HL-60/S4 (cell line): Measurements from ENCODE around the gene RALGAPA2.
"Not testable (repeated sequence)": the region's sequence is repeated elsewhere in the genome, so short reads cannot be mapped to it uniquely, and the experiment has no call there.

Source experiments
- in situ Hi-C: fragments of 300-500 bp; cut with MboI; formaldehyde crosslinking; loops from 2 replicates; pipeline ENCODE4 v1.14.3; 2022; ENCODE audit warnings: low sequenced_read_pairs

Gene RALGAPA2

DNA sequence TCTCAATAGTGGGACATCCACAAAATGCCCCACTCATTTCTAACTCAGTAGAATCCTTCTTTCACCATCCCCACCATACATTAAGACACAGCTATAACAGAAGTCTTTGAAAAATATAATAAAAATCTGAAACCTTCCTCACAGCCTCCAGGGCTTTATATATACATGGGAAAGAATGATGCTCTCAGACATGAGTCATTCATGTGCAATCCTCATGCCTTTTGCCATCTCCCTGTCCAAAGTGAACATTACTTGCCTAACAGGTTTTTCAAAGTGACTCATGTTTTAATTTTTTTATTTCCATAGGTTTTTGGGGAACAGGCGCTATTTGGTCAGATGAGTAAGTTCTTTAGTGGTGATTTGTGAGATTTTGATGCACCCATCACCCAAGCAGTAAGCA lies 162.7 kb downstream of the RALGAPA2 start:
- in situ Hi-C loops, result loop anchor here (25.0 kb wide), 2 partner anchors 187 to 462 kb away; partner anchors contain the start of gene INSM1

DNA sequence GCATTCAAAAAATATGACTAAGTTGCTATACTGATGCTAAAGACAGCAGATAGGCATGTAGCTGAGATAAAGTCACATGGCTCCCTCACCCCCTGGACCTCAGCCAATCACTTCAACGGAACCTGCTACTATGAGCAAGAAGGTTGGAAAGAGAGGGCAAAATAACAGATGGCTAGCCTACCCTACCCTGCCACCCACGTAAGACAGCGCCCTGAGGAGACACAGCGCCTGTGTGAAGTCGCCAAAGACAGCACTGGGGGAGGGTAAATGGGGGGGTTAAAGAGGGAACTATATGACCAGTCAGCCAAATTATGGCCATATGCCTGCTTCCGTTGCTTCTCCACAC lies 163.2 kb downstream of the RALGAPA2 start:
- in situ Hi-C loops, result no loop called here

DNA sequence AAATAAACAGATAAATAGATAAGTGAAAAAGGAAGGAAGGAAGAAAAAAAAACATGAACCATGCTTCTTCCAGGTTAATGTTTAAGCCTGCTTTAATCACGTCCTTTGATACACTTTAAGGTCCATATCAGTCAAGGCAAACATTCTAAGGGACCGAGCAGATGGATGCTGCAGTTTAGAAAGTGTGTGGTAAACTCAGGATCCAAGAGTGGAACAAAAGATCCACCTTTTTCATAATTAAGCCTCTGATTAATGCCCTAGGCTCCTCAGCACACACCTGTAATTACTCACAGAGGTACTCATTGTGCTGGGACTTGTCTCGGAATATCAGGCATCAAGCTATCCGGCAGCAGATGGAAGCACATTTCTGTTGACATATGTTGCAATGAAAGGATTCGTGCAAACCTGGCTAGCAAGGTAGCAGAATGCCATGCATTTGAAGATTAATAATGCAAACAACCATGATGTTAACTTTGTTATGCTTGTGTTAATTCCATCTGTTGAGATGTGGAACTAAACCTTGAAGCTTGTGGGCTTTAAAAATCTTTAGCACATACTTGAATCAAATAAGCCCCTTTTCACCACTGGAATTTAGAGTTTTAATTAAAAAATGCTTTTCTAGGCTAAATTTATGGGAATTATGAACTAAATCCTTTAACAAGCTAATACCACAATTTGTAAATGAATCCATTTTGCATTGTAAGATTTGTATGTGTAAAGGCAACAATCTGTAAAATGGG lies 163.7 kb downstream of the RALGAPA2 start:
- in situ Hi-C loops, result no loop called here

DNA sequence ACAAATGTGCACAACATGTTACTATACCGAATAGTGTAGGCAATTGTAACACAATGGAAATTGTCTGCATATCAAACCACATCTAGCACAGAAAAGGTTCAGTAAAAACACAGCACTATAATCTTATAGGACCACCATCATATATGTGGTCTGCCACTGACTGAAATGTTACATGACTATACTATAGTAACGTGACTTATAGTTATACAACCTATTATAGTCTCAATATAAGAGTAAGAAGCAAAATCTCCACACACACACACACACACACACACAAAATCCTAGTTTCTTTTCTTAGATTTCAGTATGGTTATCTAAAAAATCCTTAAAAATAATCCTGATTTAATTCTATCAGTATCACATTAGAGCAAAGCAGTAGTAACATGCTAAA lies 164.6 kb downstream of the RALGAPA2 start:
- in situ Hi-C loops, result no loop called here

DNA sequence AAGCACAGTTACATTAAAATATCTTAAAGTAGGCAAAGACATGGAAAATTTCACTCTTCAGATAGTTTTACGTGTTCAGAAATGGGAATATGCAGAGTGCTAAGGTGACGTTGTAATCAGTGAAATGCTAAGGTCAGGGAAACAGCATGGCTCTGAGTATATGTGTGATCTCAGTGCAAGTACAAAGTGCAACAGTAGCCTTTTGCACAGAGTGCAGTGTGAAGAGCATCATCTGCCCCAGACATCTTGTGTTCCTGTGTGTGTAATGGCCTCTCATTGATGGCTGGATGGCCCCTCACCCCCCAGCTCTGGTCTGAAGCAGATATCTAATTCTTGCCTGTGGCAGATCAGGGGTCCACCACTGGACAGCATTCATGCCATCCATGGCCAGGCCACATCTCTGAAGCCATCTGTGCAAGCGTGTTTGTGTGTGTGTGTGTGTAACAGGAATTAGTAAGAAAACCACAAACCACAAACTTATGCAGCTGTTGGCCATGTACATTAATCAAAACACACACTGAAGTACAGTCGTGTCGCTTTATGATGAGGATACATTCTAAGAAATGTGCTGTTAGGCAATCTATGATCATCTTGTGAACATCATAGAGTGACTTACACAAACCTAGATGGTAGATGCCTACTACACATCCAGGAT lies 165.1 kb downstream of the RALGAPA2 start:
- in situ Hi-C loops, result no loop called here

- in situ Hi-C loops, result no loop called here
Observed at GRCh38 chr20:20546402-20546801, 166.0 kb downstream of the RALGAPA2 start.

DNA sequence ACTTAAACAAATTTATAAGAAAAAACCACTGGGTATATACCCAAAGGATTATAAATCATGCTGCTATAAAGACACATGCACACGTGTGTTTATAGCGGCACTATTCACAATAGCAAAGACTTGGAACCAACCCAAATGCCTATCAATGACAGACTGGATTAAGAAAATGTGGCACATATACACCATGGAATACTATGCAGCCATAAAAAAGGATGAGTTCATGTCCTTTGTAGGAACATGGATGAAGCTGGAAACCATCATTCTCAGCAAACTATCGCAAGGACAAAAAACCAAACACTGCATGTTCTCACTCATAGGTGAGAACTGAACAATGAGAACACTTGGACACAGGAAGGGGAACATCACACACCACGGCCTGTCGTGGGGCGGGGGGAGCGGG lies 169.1 kb downstream of the RALGAPA2 start:
- in situ Hi-C loops, result not testable (repeated sequence)

DNA sequence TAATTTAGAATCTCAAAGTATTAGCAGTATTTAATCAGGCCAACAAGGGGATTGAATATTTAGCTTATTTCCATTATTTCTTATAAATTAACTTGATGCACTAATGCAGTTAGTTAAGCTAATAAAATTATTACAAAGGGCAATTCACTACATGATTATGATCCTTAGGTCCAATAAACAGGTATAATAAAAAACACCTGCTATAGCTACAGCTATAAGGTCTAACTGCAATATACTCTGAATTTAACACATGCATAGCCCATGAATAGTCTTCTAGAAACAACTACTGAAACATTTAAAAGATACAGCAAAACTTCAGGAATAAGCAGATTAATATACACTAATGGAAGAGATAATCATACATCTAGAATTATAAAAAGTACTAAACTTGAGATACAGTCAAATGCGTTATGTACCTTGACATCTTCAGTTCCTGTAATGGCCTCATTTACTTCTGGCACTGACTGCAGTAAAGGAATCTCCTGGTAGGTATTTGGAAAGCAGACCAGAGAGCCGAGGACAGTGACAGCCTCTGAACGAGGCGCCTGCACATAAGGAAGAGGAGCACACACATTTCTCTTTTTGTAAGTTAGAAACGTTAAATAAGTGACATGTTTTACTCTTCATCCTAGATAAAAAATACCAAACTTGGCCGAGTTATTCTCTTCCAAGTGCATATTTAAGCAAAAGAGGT lies 176.1 kb downstream of the RALGAPA2 start:
- in situ Hi-C loops, result no loop called here

DNA sequence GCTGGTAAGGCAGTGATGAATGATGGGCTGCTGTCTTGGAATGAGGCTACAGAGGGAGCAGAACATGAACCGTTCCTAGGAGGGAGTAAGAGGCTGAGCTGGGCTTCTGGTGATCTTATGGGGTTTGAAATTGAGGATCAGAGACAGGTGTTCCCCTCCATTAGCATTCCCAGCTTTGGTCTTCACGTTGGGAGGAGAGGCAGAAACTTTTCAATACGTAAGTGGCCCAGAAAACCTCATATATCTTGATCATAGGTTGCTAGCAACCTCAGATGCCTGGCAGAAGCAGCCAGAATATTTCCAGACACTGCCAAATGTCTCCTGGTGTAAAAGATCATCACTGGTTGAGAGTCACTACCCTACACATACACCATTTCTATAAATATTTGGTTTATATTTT lies 177.4 kb downstream of the RALGAPA2 start:
- in situ Hi-C loops, result no loop called here

- in situ Hi-C loops, result no loop called here
Observed at GRCh38 chr20:20531283-20531682, 181.2 kb downstream of the RALGAPA2 start.

DNA sequence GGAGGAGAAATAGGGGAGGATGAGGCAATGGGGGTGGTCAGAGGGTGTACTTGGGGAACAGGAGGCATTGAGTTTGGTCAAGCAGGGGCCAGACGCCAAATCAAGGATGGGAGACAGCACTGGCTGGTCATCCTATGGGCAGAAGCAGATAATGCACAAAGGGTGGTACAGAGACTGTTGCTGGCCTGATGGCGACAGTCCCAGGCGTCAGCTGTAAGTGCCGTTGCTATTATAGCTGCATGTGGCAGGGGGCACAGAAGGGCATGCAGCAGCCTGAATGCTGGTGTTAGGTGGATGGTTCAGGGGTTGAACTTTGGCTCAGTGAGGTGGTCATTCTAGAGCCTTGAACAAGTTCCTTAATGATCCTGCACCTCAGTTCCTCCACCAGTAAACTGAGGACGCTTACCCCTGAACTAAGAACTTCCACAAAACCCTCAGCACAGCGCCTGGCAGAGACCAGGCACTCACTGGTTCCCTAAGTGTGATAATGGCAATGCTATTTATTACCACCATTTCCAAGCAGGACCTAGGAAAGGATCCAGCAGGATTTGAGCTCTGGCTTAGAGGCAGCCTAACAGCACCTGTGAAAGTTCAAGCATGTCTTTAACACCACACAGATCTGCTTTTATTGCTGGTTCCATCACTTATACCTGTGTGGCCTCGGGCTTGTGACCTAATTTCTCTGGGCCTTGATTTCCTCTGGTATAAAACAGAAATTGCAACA lies 181.9 kb downstream of the RALGAPA2 start:
- in situ Hi-C loops, result no loop called here

- in situ Hi-C loops, result no loop called here
Observed at GRCh38 chr20:20529597-20529996, 182.8 kb downstream of the RALGAPA2 start.

- in situ Hi-C loops, result no loop called here
Observed at GRCh38 chr20:20528861-20529260, 183.6 kb downstream of the RALGAPA2 start.

DNA sequence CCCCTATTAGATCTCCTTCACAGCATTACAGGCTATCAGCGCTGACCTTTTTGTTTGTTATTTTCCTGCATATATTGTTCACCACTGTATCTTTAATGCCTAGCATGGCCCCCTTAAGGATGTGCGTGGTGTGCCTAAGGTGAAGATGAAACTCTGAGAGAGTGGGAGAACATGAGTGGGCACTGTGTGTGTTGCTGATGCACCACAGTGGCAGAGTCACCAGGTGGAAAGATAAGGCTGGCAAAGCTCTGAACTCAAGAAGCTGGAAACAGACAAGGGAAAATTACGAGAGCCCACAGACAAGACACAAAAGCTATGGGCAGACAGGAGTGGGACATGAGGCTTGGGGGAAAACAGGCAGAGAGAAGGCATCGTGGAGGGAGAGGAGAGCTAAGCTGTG lies 184.8 kb downstream of the RALGAPA2 start:
- in situ Hi-C loops, result no loop called here

- in situ Hi-C loops, result no loop called here
Observed at GRCh38 chr20:20525756-20526155, 186.7 kb downstream of the RALGAPA2 start.

GRCh38 chr20:20525214-20525613 lies 187.2 kb downstream of the RALGAPA2 start:
- in situ Hi-C loops, result no loop called here

DNA sequence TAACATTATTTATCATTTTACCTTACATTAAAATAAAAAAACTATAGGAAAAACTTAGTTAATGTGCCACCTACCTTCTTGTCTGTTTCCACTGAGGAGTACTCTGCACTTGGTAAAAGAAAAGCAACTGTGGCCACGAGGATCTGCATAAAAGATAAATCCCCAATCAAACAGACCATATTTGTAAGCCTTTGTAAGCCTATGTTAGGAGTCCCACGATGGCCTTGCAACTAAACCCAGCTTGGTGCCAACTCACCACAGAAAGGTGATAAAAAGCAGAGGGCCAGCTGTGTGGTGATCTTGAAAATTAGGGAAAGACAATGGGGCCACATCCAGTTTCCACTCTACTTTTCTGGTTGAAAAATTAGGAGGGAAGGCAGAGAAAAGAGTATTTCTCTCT lies 187.7 kb downstream of the RALGAPA2 start:
- in situ Hi-C loops, result no loop called here

GRCh38 chr20:20521736-20522135 lies 190.7 kb downstream of the RALGAPA2 start:
- in situ Hi-C loops, result no loop called here

DNA sequence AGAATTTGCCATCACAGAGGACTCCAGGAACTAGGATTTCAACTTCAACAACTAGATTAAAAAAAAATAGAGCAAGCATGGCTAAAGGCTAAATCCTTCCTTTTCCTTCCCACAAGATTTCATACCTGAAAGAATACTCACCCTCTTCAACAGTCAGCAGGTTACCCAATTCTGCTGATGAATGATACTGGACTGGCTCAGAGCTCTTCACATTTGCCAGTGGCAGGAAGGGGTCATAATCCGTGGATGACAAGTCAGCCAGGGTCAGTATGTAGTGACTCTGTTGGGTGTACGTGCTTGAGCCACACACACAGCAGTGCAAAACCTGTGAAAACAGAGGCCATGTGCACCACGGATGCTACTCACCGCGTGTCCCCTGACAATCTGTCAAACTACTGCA lies 191.7 kb downstream of the RALGAPA2 start:
- in situ Hi-C loops, result no loop called here

DNA sequence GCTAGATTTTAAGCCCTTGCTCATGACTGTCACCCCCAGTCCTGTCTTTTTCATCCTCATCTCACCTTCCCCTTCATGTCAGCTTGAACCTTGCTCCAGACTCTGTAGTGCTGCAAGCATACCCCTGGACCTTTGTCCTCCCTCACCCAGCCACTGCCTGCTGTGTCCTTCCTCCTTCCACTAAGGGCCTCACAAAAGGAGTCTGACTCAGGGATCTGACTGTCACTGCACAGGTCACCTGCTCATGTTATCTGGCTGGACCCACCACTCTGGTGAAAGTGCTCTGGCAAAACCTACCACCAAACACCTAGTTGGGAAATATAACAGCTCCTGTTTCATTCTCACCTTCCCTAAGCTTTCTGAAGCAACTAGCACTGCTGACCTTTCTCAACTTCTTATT lies 193.2 kb downstream of the RALGAPA2 start:
- in situ Hi-C loops, result no loop called here

DNA sequence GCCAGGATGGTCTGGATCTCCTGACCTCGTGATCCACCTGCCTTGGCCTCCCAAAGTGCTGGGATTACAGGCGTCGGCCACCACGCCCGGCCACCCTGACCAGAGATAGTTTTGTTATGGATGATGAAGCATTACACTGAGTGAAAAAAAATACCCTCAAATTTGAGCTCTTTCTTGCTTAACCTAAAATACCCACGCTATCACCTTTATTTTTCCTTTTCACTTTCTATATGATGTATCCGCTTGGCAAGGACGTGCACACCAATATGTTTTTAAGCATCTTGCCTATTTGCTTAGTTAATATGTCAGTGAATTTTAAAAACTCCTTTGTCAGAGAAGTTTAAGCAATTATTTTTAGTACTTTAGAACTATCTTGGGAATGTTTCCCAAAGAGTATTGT lies 194.2 kb downstream of the RALGAPA2 start:
- in situ Hi-C loops, result no loop called here
